ENCODE data around the gene GIMAP2. TPM values are rescaled to one million over a fixed set of nuclear protein-coding genes. Genes with fewer than 3 reads are reported as not detected.

GIMAP2 gene
- total RNA-seq, 1 donor from 2014 or later: 9.6 TPM

GRCh38 chr7:150663802-150664494 lies 21.6 kb upstream of the GIMAP2 start:
- Histone ChIP-seq H3K36me3 (no peaks in the 10 kb centered on the region), H3K4me3 (no peak overlapping the region), H3K27ac (no peak overlapping the region), H3K9me3 (no peaks in the 10 kb centered on the region), H3K27me3 (no peaks in the 10 kb centered on the region), H3K4me1 (no peaks in the 10 kb centered on the region)
- intact Hi-C loops (cut with DNase I): no loop called here
- TF ChIP-seq POLR2A (IDR thresholded peaks at IDR 0.05) (no peak), CTCF (IDR thresholded peaks at IDR 0.05) (no peak), POLR2AphosphoS5 (IDR thresholded peaks at IDR 0.05; ENCODE audit: insufficient read depth in 1 of 2, low read depth in 1 of 2) (no peak)
- DNase-seq (ENCODE audit: extremely low spot score in 2 of 2): no peak

GRCh38 chr7:150665089-150665748 lies 20.3 kb upstream of the GIMAP2 start:
- H3K27ac ChIP-seq: peak overlapping the region; percentile 24
- DNase-seq (ENCODE audit: extremely low spot score in 2 of 2): no peak
- TF ChIP-seq CTCF (IDR thresholded peaks at IDR 0.05): no peak
- TF ChIP-seq POLR2A (IDR thresholded peaks at IDR 0.05): no peak
- no peak for TF ChIP-seq POLR2AphosphoS5 (IDR thresholded peaks at IDR 0.05; ENCODE audit: insufficient read depth in 1 of 2, low read depth in 1 of 2)
- intact Hi-C loops (cut with DNase I): no loop called here
- no peaks in the 10 kb centered on the region for H3K4me1 ChIP-seq
- H3K4me3 ChIP-seq: no peak overlapping the region
- H3K36me3 ChIP-seq: no peaks in the 10 kb centered on the region
- no peaks in the 10 kb centered on the region for H3K27me3 ChIP-seq
- no peaks in the 10 kb centered on the region for H3K9me3 ChIP-seq

GRCh38 chr7:150665896-150666295 lies 19.6 kb upstream of the GIMAP2 start:
- no peak for TF ChIP-seq CTCF (IDR thresholded peaks at IDR 0.05)
- TF ChIP-seq POLR2AphosphoS5 (IDR thresholded peaks at IDR 0.05; ENCODE audit: insufficient read depth in 1 of 2, low read depth in 1 of 2): no peak
- TF ChIP-seq POLR2A (IDR thresholded peaks at IDR 0.05): no peak
- no peak overlapping the region for H3K4me3 ChIP-seq
- intact Hi-C loops (cut with DNase I): no loop called here
- H3K27me3 ChIP-seq: no peaks in the 10 kb centered on the region
- no peaks in the 10 kb centered on the region for H3K9me3 ChIP-seq
- DNase-seq (ENCODE audit: extremely low spot score in 2 of 2): no peak
- no peaks in the 10 kb centered on the region for H3K4me1 ChIP-seq
- H3K36me3 ChIP-seq: no peaks in the 10 kb centered on the region
- no peak overlapping the region for H3K27ac ChIP-seq

- Histone ChIP-seq H3K27me3 (no peaks in the 10 kb centered on the region), H3K4me1 (no peaks in the 10 kb centered on the region), H3K27ac (no peak overlapping the region), H3K9me3 (no peaks in the 10 kb centered on the region), H3K36me3 (no peaks in the 10 kb centered on the region), H3K4me3 (no peak overlapping the region)
- TF ChIP-seq POLR2AphosphoS5 (IDR thresholded peaks at IDR 0.05; ENCODE audit: insufficient read depth in 1 of 2, low read depth in 1 of 2): no peak
- TF ChIP-seq CTCF (IDR thresholded peaks at IDR 0.05): no peak
- TF ChIP-seq POLR2A (IDR thresholded peaks at IDR 0.05): no peak
- DNase-seq (ENCODE audit: extremely low spot score in 2 of 2): no peak
- intact Hi-C loops (cut with DNase I): no loop called here
Observed at GRCh38 chr7:150666412-150666811, 19.1 kb upstream of the GIMAP2 start.

- TF ChIP-seq POLR2A (IDR thresholded peaks at IDR 0.05) (no peak), CTCF (IDR thresholded peaks at IDR 0.05) (no peak), POLR2AphosphoS5 (IDR thresholded peaks at IDR 0.05; ENCODE audit: insufficient read depth in 1 of 2, low read depth in 1 of 2) (no peak)
- H3K36me3 ChIP-seq: no peaks in the 10 kb centered on the region
- no peak overlapping the region for H3K27ac ChIP-seq
- H3K9me3 ChIP-seq: no peaks in the 10 kb centered on the region
- intact Hi-C loops (cut with DNase I): no loop called here
- H3K4me3 ChIP-seq: no peak overlapping the region
- H3K4me1 ChIP-seq: no peaks in the 10 kb centered on the region
- H3K27me3 ChIP-seq: no peaks in the 10 kb centered on the region
- DNase-seq (ENCODE audit: extremely low spot score in 2 of 2): no peak
Observed at GRCh38 chr7:150668472-150668911, 17.0 kb upstream of the GIMAP2 start.
